SK-N-MC (cell line): Measurements from ENCODE around the gene FZD7.

Experiments
- EZH2 ChIP-seq: fragments of 200-600 bp; sonication (generic); IDR thresholded peaks from one replicate; pipeline ENCODE4 v1.6.1; 2017; ENCODE audit warnings: antibody characterized with exemption
- FOXP2 ChIP-seq: optimal IDR thresholded peaks from 2 replicates; pipeline ENCODE3; 2011; ENCODE audit warnings: mild to moderate bottlenecking, moderate library complexity; ENCODE audit not compliant: insufficient read depth; ENCODE audit errors: extremely low read length, control extremely low read depth
- POLR2AphosphoS5 ChIP-seq: IDR thresholded peaks from 2 replicates; pipeline ENCODE4 v1.6.1; 2012; ENCODE audit warnings: mild to moderate bottlenecking, low read depth, low read length, borderline replicate concordance

DNA sequence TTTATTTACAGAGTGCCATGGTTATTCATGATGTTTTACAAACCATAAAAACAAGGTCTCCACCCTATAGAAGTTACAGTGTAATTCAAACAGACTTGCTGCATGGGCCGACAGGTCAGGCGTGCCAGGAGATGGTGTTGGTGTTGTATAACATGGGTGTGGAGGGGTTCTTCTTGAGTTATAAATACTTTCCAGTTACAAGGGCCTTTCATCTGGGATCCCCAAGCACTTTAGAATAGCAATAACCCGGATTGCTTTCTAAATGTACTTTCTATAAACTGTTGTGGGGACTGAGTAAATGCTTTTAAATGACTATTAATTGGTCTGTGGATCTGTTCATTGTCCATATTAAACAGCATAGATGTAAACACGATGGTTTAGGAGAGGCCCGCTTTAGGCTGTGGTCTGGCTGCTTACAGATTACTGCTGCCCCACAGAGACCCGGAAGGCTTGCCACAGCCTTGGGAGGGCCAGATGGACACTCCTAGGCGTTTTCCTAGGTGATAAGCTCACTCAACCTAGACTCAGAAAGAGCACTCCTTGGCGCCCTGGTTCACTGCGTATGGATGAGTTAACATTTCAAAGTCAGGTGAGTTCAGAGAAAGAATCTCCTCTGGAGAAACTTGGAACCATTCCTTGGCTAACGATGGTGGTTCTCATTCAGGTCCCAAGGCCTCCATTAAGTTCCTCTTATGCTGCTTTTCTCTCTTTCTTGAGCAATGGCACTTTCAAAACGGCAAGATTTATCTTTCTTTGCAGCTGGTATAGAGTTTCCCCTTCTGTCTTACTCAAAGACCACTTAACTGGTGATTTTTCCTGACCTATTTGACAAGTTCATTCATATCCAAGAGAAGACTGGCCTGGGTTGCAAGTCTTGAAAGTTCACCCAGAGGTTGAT, 35.8 kb downstream of the FZD7 start:
- no peak for TF ChIP-seq POLR2AphosphoS5
- TF ChIP-seq EZH2 = no peak
- no peak for TF ChIP-seq FOXP2
